Tibial artery (tissue), 4 donors: Measurements from ENCODE around the gene LRP2BP.
A peak's percentile ranks its signal among the peaks of the same experiment; 100 is the strongest.

Experiments used
- DNase-seq, 2 donors: peaks; one replicate each; pipeline ENCODE4 v3.0.0-alpha.2; 2019
- H3K27ac ChIP-seq, 2 donors: fragments of 200-600 bp; sonication (generic) in 1 of 2; 1 replicate in 1 of 2; 2 replicates in 1 of 2; pipeline ENCODE4 v1.5.1; 2018 to 2019; ENCODE audit warnings: mild to moderate bottlenecking in 1 of 2
- H3K27me3 ChIP-seq, 2 donors: fragments of 200-600 bp; sonication (generic) in 1 of 2; one replicate each; pipeline versions ENCODE4 v1.5.1 to v1.6.0; 2016 to 2019
- H3K36me3 ChIP-seq, 3 donors: fragments of 200-600 bp; sonication (generic) in 2 of 3; one replicate each; pipeline ENCODE4 v1.5.1; 2016 to 2019; ENCODE audit warnings: mild to moderate bottlenecking in 2 of 3
- H3K4me1 ChIP-seq, 4 donors: fragments of 200-600 bp; sonication (generic) in 2 of 4; 1 replicate in 3 of 4; 2 replicates in 1 of 4; pipeline ENCODE4 v1.5.1; 2016 to 2019
- H3K4me3 ChIP-seq, 2 donors: fragments of 200-600 bp; sonication (generic) in 1 of 2; 1 replicate in 1 of 2; 2 replicates in 1 of 2; pipeline ENCODE4 v1.5.1; 2018 to 2019; ENCODE audit warnings: mild to moderate bottlenecking in 2 of 2
- H3K9me3 ChIP-seq, 3 donors: fragments of 200-600 bp; sonication (generic) in 1 of 3; one replicate each; pipeline ENCODE4 v1.5.1; 2016 to 2019
- CTCF ChIP-seq, 2 experiments: fragments of 200-600 bp in 1 of 2; fragments of 450-650 bp in 1 of 2; IDR thresholded peaks; one replicate each; pipeline ENCODE4 v1.5.1; 2017 to 2019; ENCODE audit warnings: antibody characterized with exemption in 2 of 2, mild to moderate bottlenecking in 1 of 2, moderate library complexity in 1 of 2
- intact Hi-C: fragments of 100-400 bp; cut with DNase I; formaldehyde crosslinking; loops from one replicate; pipeline ENCODE4 v1.15.0; 2023; ENCODE audit warnings: low total_unique reads

The LRP2BP gene

GRCh38 chr4:185404031-185404430, 8.3 kb upstream of the LRP2BP start:
- Histone ChIP-seq H3K27ac (peak overlapping the region in 1 of 2 donors; percentile 50), H3K4me1 (peaks cover 0 to 24% (median 5%) of the 10 kb centered on the region in 4 donors), H3K4me3 (no peak overlapping the region), H3K9me3 (no peaks in the 10 kb centered on the region), H3K27me3 (no peaks in the 10 kb centered on the region), H3K36me3 (peaks cover 33 to 81% (median 66%) of the 10 kb centered on the region in 3 donors)
- DNase-seq, result no peak
- intact Hi-C loops, result no loop called here
- TF ChIP-seq CTCF (IDR thresholded peaks at IDR 0.05), result no peak

- peak overlapping the region; percentile 100 for H3K27ac ChIP-seq
These were observed 3.7 kb upstream of the LRP2BP start for GRCh38 chr4:185399466-185399865.

DNA sequence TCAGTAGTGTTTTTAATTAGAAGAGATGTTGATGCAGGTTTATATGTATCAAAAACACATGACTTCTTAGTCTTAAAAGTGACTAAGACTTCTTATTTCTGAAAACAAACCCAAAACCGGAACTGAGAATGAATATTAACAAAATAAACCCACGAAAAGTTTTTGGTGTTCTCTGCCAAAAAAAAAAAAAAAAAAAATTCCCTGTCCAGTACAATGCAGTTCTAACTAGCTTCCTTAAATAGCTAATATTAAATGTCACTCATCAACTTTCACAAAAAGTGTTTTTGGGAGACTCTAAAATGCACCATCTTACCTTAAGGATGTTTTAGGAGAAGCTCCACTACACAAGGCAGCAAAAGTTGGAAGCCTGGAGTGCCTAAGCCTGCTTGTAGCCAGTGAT, 2.9 kb upstream of the LRP2BP start:
- no peaks in the 10 kb centered on the region for H3K9me3 ChIP-seq
- no peak for TF ChIP-seq CTCF (IDR thresholded peaks at IDR 0.05)
- peaks cover 0 to 49% (median 19%) of the 10 kb centered on the region in 4 donors for H3K4me1 ChIP-seq
- H3K27me3 ChIP-seq, result no peaks in the 10 kb centered on the region
- peak overlapping the region; percentile 82 to 86 for H3K4me3 ChIP-seq
- DNase-seq, result no peak
- intact Hi-C loops, result loop anchor here (5.0 kb wide), 1 partner anchor 196 kb away; the partner anchor contains the start of gene CFAP97
- H3K36me3 ChIP-seq, result peaks cover 19 to 45% (median 40%) of the 10 kb centered on the region in 3 donors
- peak overlapping the region; percentile 100 for H3K27ac ChIP-seq

More at GRCh38 chr4:185399466-185399865, 3.7 kb upstream of the LRP2BP start:
- DNase-seq, result no peak
- Histone ChIP-seq H3K27me3 (no peaks in the 10 kb centered on the region), H3K4me1 (peaks cover 0 to 45% (median 19%) of the 10 kb centered on the region in 4 donors), H3K9me3 (no peaks in the 10 kb centered on the region), H3K4me3 (peak overlapping the region; percentile 18 to 86), H3K36me3 (peaks cover 19 to 54% (median 45%) of the 10 kb centered on the region in 3 donors)
- intact Hi-C loops, result loop anchor here (5.0 kb wide), 1 partner anchor 197 kb away; the partner anchor contains the start of gene CFAP97
- no peak for TF ChIP-seq CTCF (IDR thresholded peaks at IDR 0.05)

GRCh38 chr4:185396724-185397385, 1.1 kb upstream of the LRP2BP start, which contains the start of gene ANKRD37:
TSS of gene ANKRD37 (plus strand) at chr4:185396841. CDS start at chr4:185396924, 83 bp downstream.
- Histone ChIP-seq H3K36me3 (peaks cover 14 to 29% (median 24%) of the 10 kb centered on the region in 3 donors), H3K4me1 (peaks cover 0 to 46% (median 19%) of the 10 kb centered on the region in 4 donors), H3K27ac (peak within 1 kb of the TSS; percentile 100), H3K9me3 (no peaks in the 10 kb centered on the region), H3K4me3 (peak within 1 kb of the TSS; percentile 82 to 86), H3K27me3 (no peaks in the 10 kb centered on the region)
- TF ChIP-seq CTCF (IDR thresholded peaks at IDR 0.05), result no peak
- DNase-seq, result peak in 1 of 2 donors; percentile 51
- intact Hi-C loops, result loop anchor here (5.0 kb wide), 1 partner anchor 195 kb away; the partner anchor contains the start of gene CFAP97

DNA sequence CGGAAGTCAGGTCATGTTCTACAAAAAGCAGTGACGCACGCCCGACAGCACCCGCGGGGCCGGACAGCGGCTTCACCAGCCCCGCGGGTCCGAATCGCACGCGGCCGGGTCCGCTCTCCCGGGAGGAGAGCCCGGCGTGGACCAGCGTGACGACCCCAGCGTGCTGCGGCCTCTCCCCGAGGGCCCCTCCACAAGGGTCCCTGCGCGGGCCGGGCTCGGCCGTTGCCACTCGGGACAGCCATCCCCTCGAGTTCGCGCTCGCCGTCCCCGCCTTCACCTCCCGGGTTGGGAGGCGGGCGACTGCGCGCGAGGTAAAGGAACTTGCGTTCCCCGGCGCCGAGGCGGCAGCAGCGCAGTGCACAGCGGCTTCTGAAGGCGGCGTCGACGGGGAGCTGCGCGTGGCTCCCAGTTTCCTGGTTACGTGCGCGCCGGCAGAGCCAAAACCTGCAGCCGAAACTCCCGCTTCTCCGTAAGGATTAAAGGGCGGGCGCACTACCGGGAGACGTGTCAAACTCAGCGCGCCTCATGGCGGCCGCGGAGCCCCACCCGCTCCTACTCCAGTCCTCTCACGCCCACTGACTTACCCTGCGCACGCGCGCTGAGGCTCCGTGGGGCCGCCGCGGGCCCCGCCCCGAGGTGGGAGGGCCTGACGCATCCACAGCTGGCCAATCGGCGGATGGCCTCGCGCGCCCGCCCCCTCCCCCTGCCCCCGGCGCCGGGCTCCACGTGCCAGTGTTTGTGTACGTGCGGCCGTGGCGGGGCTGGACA, 416 bp upstream of the LRP2BP start:
- Histone ChIP-seq H3K27me3 (no peaks in the 10 kb centered on the region), H3K9me3 (no peaks in the 10 kb centered on the region), H3K4me3 (peak overlapping the region; percentile 82 to 86), H3K4me1 (peaks cover 0 to 39% (median 19%) of the 10 kb centered on the region in 4 donors), H3K36me3 (peaks cover 11 to 22% (median 17%) of the 10 kb centered on the region in 3 donors), H3K27ac (peak overlapping the region; percentile 100)
- DNase-seq, result peak; percentile 96 to 100
- TF ChIP-seq CTCF (IDR thresholded peaks at IDR 0.05), result no peak
- intact Hi-C loops, result loop anchor here (5.0 kb wide), 1 partner anchor 194 kb away; the partner anchor contains the start of gene CFAP97
